Lower leg skin (tissue), 4 donors: ENCODE results near the gene ADAM19. TPM values are rescaled to one million over a fixed set of nuclear protein-coding genes. Genes with fewer than 3 reads are reported as not detected.

Experiments
- DNase-seq, 2 donors: peaks; one replicate each; pipeline ENCODE4 v3.0.0-alpha.2; 2019; ENCODE audit warnings: low spot score in 2 of 2
- H3K4me3 ChIP-seq: fragments of 200-600 bp; sonication (generic); 2 replicates; pipeline ENCODE4 v1.5.1; 2017; ENCODE audit warnings: mild to moderate bottlenecking, low read depth; ENCODE audit not compliant: poor library complexity, severe bottlenecking
- CTCF ChIP-seq, 3 donors: fragments of 450-650 bp; IDR thresholded peaks; one replicate each; pipeline ENCODE4 v1.5.1; 2016; ENCODE audit warnings: antibody characterized with exemption in 3 of 3, mild to moderate bottlenecking in 3 of 3, moderate library complexity in 2 of 3
- POLR2A ChIP-seq, 2 donors: fragments of 450-650 bp; IDR thresholded peaks; one replicate each; pipeline ENCODE4 v1.6.1; 2016 to 2017; ENCODE audit warnings: antibody characterized with exemption in 2 of 2, mild to moderate bottlenecking in 1 of 2, moderate library complexity in 1 of 2
- WGBS, 2 donors: methylation state at CpG; one replicate each; pipeline ENCODE4 v1.1.5; 2018; 5-methylcytosine and 5-hydroxymethylcytosine counted together
- intact Hi-C: fragments of 100-400 bp; cut with DNase I; formaldehyde crosslinking; loops from one replicate; pipeline ENCODE4 v1.15.0; 2023; ENCODE audit warnings: low total_unique reads
- total RNA-seq, 4 donors: library from RNA; depleted of rRNA; stranded (reverse); fragments of >200 nt; gene quantifications; one replicate each; pipeline ENCODE4 v1.1.0, GENCODE V29; 2016

The ADAM19 gene
- total RNA-seq, 4 donors from 2014 or later, result 0.68 to 1.7 (median 1.0) TPM

- intact Hi-C loops, result no loop called here
- no peak overlapping the region for H3K4me3 ChIP-seq
- DNase-seq, result no peak
- 70 to 72% methylated on average over 13 of the region's 13 CpGs for WGBS, 2 donors
- TF ChIP-seq CTCF (IDR thresholded peaks at IDR 0.05) (no peak), POLR2A (IDR thresholded peaks at IDR 0.05) (no peak)
Observed at GRCh38 chr5:157563929-157564716, 11.5 kb downstream of the ADAM19 start.

- DNase-seq, result no peak
- TF ChIP-seq POLR2A (IDR thresholded peaks at IDR 0.05) (no peak), CTCF (IDR thresholded peaks at IDR 0.05) (no peak)
- WGBS, 2 donors, result 56 to 57% methylated on average over 11 of the region's 11 CpGs
- intact Hi-C loops, result no loop called here
- H3K4me3 ChIP-seq, result no peak overlapping the region
Observed at GRCh38 chr5:157563373-157563928, 12.1 kb downstream of the ADAM19 start.

GRCh38 chr5:157562111-157562581, 13.4 kb downstream of the ADAM19 start:
- DNase-seq, result no peak
- no peak for TF ChIP-seq CTCF (IDR thresholded peaks at IDR 0.05)
- TF ChIP-seq POLR2A (IDR thresholded peaks at IDR 0.05), result no peak
- H3K4me3 ChIP-seq, result no peak overlapping the region
- WGBS, 2 donors, result 61 to 62% methylated on average over 10 of the region's 10 CpGs
- intact Hi-C loops, result no loop called here

GRCh38 chr5:157561110-157561509, 14.5 kb downstream of the ADAM19 start:
- no peak for DNase-seq
- intact Hi-C loops, result no loop called here
- TF ChIP-seq CTCF (IDR thresholded peaks at IDR 0.05) (no peak), POLR2A (IDR thresholded peaks at IDR 0.05) (no peak)

GRCh38 chr5:157559301-157559700, 16.3 kb downstream of the ADAM19 start:
- WGBS, 2 donors, result 63 to 77% methylated on average over 2 of the region's 2 CpGs
- intact Hi-C loops, result no loop called here
- H3K4me3 ChIP-seq, result no peak overlapping the region
- TF ChIP-seq POLR2A (IDR thresholded peaks at IDR 0.05), result no peak
- no peak for TF ChIP-seq CTCF (IDR thresholded peaks at IDR 0.05)
- no peak for DNase-seq

More at GRCh38 chr5:157561110-157561509, 14.5 kb downstream of the ADAM19 start:
- WGBS, 2 donors, result 80 to 83% methylated on average over 9 of the region's 9 CpGs
- no peak overlapping the region for H3K4me3 ChIP-seq
